GM12878 (cell line): Measurements from ENCODE around the gene GSTA1. TPM values are rescaled to one million over a fixed set of nuclear protein-coding genes. Genes with fewer than 3 reads are reported as not detected.
"Not testable (repeated sequence)": the region's sequence is repeated elsewhere in the genome, so short reads cannot be mapped to it uniquely, and the experiment has no call there.

ENCODE experiments used
- ATAC-seq: fragments of 200-7000 bp; cut with Tn5 transposase; 3 replicates; pipeline ENCODE4 v1.9.1; 2020; ENCODE audit warnings: mild to moderate bottlenecking, moderate library complexity
- BruUV-seq: library from RNA; stranded (reverse); fragments of 400-500 nt; replicated peaks from 2 replicates; lab custom pipeline; 2021; lab: Mats Ljungman, UMichigan
- CTCF ChIA-PET: fragments of 300-600 bp; sonication (Branson Sonifier 250); formaldehyde crosslinking; extraction: SDS; loops from one replicate; lab custom pipeline; 2021; ENCODE audit warnings: inconsistent platforms; lab: Yijun Ruan, JAX
- POLR2A ChIA-PET: fragments of 350-600 bp; formaldehyde crosslinking; extraction: SDS; loops from one replicate; lab custom pipeline; 2021; ENCODE audit warnings: inconsistent platforms; lab: Charles Lee
- RAD21 ChIA-PET: fragments of 300-600 bp; sonication (Branson Sonifier 250); formaldehyde crosslinking; loops from one replicate; lab custom pipeline; 2023; ENCODE audit warnings: antibody characterized with exemption; ENCODE audit not compliant: unreplicated experiment; lab: Charles Lee
- SMC1A ChIA-PET: fragments of 300-600 bp; sonication (Branson Sonifier 250); formaldehyde crosslinking; loops from one replicate; lab custom pipeline; 2023; ENCODE audit not compliant: unreplicated experiment, uncharacterized antibody; lab: Charles Lee
- DNase-seq: peaks from one replicate; pipeline ENCODE4 v3.0.0-alpha.2; 2011; ENCODE audit warnings: low read depth, low spot score
- FAIRE-seq: peaks from 3 replicates; lab custom pipeline; 2011; peaks lifted over from hg19 to GRCh38; lab: Jason Lieb, UNC
- H2AFZ ChIP-seq: 2 replicates; pipeline ENCODE4 v1.6.0; 2011; ENCODE audit warnings: low read depth, low read length, control low read depth; ENCODE audit not compliant: control insufficient read depth
- H3K27ac ChIP-seq: 2 replicates; pipeline ENCODE4 v1.5.1; 2011; ENCODE audit warnings: control low read depth; ENCODE audit not compliant: control insufficient read depth, insufficient read depth
- H3K27me3 ChIP-seq, 2 experiments: replicated peaks in 1 of 2; 2 replicates each; pipeline versions ENCODE4 v1.6.0 to v1.6.1; 2011; ENCODE audit warnings: low read length in 1 of 2; ENCODE audit not compliant: control insufficient read depth in 2 of 2, insufficient read depth in 2 of 2
- H3K36me3 ChIP-seq, 2 experiments: 2 replicates each; pipeline ENCODE4 v1.5.1; 2011; ENCODE audit warnings: low read length in 1 of 2; ENCODE audit not compliant: control insufficient read depth in 2 of 2, insufficient read depth in 2 of 2
- H3K4me1 ChIP-seq: 2 replicates; pipeline ENCODE4 v1.6.1; 2011; ENCODE audit warnings: mild to moderate bottlenecking, low read length, moderate library complexity, mixed read lengths; ENCODE audit not compliant: control insufficient read depth, insufficient read depth
- H3K4me2 ChIP-seq: 2 replicates; pipeline ENCODE4 v1.6.0; 2011; ENCODE audit warnings: control low read depth; ENCODE audit not compliant: control insufficient read depth, insufficient read depth
- H3K4me3 ChIP-seq: fragments of 200-600 bp; sonication (generic); 2 replicates; pipeline ENCODE4 v1.5.1; 2016
- H3K79me2 ChIP-seq: 2 replicates; pipeline ENCODE4 v1.6.0; 2011; ENCODE audit warnings: low read length; ENCODE audit not compliant: control insufficient read depth, insufficient read depth
- H3K9ac ChIP-seq: 2 replicates; pipeline ENCODE4 v1.8.0; 2011; ENCODE audit warnings: low read length, control low read depth, mixed read lengths; ENCODE audit not compliant: control insufficient read depth, insufficient read depth
- H3K9me3 ChIP-seq: replicated peaks from 3 replicates; pipeline ENCODE4 v1.5.1; 2011; ENCODE audit warnings: mild to moderate bottlenecking, low read length; ENCODE audit not compliant: control insufficient read depth, insufficient read depth
- H4K20me1 ChIP-seq: 2 replicates; pipeline ENCODE4 v1.6.0; 2011; ENCODE audit not compliant: control insufficient read depth, insufficient read depth
- BMI1 ChIP-seq: fragments of 450-650 bp; IDR thresholded peaks from 2 replicates; pipeline ENCODE4 v1.6.1; 2016; ENCODE audit warnings: mild to moderate bottlenecking, moderate library complexity, borderline replicate concordance
- CBX3 ChIP-seq: fragments of 200-600 bp; sonication (generic); IDR thresholded peaks from 2 replicates; pipeline ENCODE4 v1.6.1; 2016; ENCODE audit warnings: low read depth, borderline replicate concordance
- CEBPB ChIP-seq, 2 experiments: fragments of 150-350 bp in 1 of 2; IDR thresholded peaks; 2 replicates each; pipeline ENCODE4 v1.6.1; 2012 to 2014; ENCODE audit warnings: low read depth in 2 of 2, low read length in 2 of 2, borderline replicate concordance in 1 of 2, inconsistent platforms in 1 of 2
- CHD2 ChIP-seq: IDR thresholded peaks from 2 replicates; pipeline ENCODE4 v1.6.1; 2011; ENCODE audit warnings: low read depth, low read length, improper control_type of control experiment, borderline replicate concordance
- DPF2 ChIP-seq: fragments of 450-650 bp; IDR thresholded peaks from 2 replicates; pipeline ENCODE4 v1.6.1; 2017; ENCODE audit warnings: mild to moderate bottlenecking
- EED ChIP-seq: sonication (generic); IDR thresholded peaks from 2 replicates; pipeline ENCODE4 v1.6.1; 2016; ENCODE audit warnings: antibody characterized with exemption, low read depth
- IKZF2 ChIP-seq, 2 experiments: fragments of 450-650 bp; IDR thresholded peaks; 2 replicates each; pipeline ENCODE4 v1.6.1; 2017; ENCODE audit warnings: mild to moderate bottlenecking in 2 of 2, moderate library complexity in 2 of 2
- MEF2A ChIP-seq: IDR thresholded peaks from 2 replicates; pipeline ENCODE4 v1.6.1; 2011; ENCODE audit warnings: low read depth, mild to moderate bottlenecking, low read length, moderate library complexity; ENCODE audit not compliant: insufficient read depth
- NR2C2 ChIP-seq: IDR thresholded peaks from 2 replicates; pipeline ENCODE4 v1.6.1; 2011; ENCODE audit warnings: borderline replicate concordance, low read depth; ENCODE audit not compliant: control insufficient read depth, insufficient read length
- POLR2A ChIP-seq: IDR thresholded peaks from 2 replicates; pipeline ENCODE4 v1.6.1; 2011; ENCODE audit warnings: low read depth, mild to moderate bottlenecking, low read length
- POLR2AphosphoS2 ChIP-seq: IDR thresholded peaks from 2 replicates; pipeline ENCODE4 v1.6.1; 2011; ENCODE audit warnings: low read depth, mild to moderate bottlenecking, low read length, improper control_type of control experiment, moderate library complexity
- SUZ12 ChIP-seq: fragments of 200-600 bp; sonication (generic); IDR thresholded peaks from one replicate; pipeline ENCODE4 v1.6.1; 2018; ENCODE audit warnings: antibody characterized with exemption, mild to moderate bottlenecking; ENCODE audit not compliant: unreplicated experiment
- ZNF217 ChIP-seq: fragments of 450-650 bp; IDR thresholded peaks from 2 replicates; pipeline ENCODE4 v1.6.1; 2017; ENCODE audit warnings: antibody characterized with exemption, mild to moderate bottlenecking
- ZNF24 ChIP-seq: fragments of 450-650 bp; IDR thresholded peaks from 2 replicates; pipeline ENCODE4 v1.6.1; 2017; ENCODE audit warnings: antibody characterized with exemption, mild to moderate bottlenecking
- ZNF384 ChIP-seq: IDR thresholded peaks from 2 replicates; pipeline ENCODE4 v1.6.1; 2012; ENCODE audit warnings: low read depth, mild to moderate bottlenecking, low read length, improper control_type of control experiment, borderline replicate concordance
- WGBS: methylation state at CpG from one replicate; pipeline ENCODE4 v1.1.6; 2016; ENCODE audit warnings: low lambda C conversion rate; ENCODE audit not compliant: insufficient replicate concordance, insufficient coverage; ENCODE audit errors: missing lambda C conversion rate; 5-methylcytosine and 5-hydroxymethylcytosine counted together
- in situ Hi-C: fragments of 300-500 bp; cut with MboI; formaldehyde crosslinking; loops from 9 replicates; pipeline ENCODE4 v1.14.3; 2018; ENCODE audit warnings: mixed read lengths
- intact Hi-C: fragments of 100-400 bp; cut with micrococcal nuclease; formaldehyde crosslinking; loops from one replicate; pipeline ENCODE4 v1.14.2; 2022; ENCODE audit not compliant: unreplicated experiment
- polyA plus RNA-seq, 11 experiments: library from polyadenylated mRNA; depleted of rRNA in 4 of 11; unstranded in 6 of 11; stranded (reverse) in 5 of 11; fragments of >200 nt; fragmentation: Nextera tagmentation in 4 of 11; fragmentation: Illumina TruSeq in 1 of 11; extraction: Ambion mirVana in 4 of 11; extraction: Trizol in 1 of 11; gene quantifications; 1 replicate in 1 of 11; 2 replicates in 10 of 11; pipeline versions ENCODE4 v1.2.1 to v1.2.3, GENCODE V29; 2011 to 2016; ENCODE audit warnings: inconsistent platforms in 2 of 11, missing spikeins in 2 of 11, low read depth in 1 of 11
- total RNA-seq, 4 experiments: library from RNA; depleted of rRNA in 3 of 4; stranded (reverse); fragments of >200 nt in 3 of 4; fragmentation: Illumina TruSeq in 1 of 4; extraction: Trizol in 1 of 4; gene quantifications; 2 replicates each; pipeline versions ENCODE4 v1.2.1 to v1.2.3, GENCODE V29; 2013 to 2021
- TF ChIP-seq, protein P1 (sequence below): IDR thresholded peaks from 2 replicates; pipeline ENCODE4 v1.6.1; 2011; ENCODE audit warnings: borderline replicate concordance, low read depth, mild to moderate bottlenecking, moderate library complexity, low read length; ENCODE audit not compliant: insufficient read depth, poor library complexity, severe bottlenecking
- TF ChIP-seq, protein P2 (sequence below): fragments of 450-650 bp; formaldehyde crosslinking; IDR thresholded peaks from 2 replicates; pipeline ENCODE4 v1.4.0; 2022; ENCODE audit warnings: mild to moderate bottlenecking, moderate library complexity

Gene GSTA1
- total and polyA plus RNA-seq, 10 of the 15 experiments (the other 5 are each of a cell fraction or from before 2014, with no cell fraction given): 0.51 TPM; not detected in 9

GRCh38 chr6:52834481-52834880, 30.9 kb upstream of the GSTA1 start:
- H3K27ac ChIP-seq: no peak overlapping the region
- in situ Hi-C loops: no loop called here
- intact Hi-C loops: no loop called here
- SMC1A ChIA-PET: no interaction called here
- no peaks in the 10 kb centered on the region for H3K9me3 ChIP-seq
- ATAC-seq (no peak), FAIRE-seq (no peak), DNase-seq (no peak)
- H3K4me3 ChIP-seq: no peak overlapping the region
- no peaks in the 10 kb centered on the region for H3K36me3 ChIP-seq
- CTCF ChIA-PET: no interaction called here
- no peaks in the 10 kb centered on the region for H4K20me1 ChIP-seq
- TF ChIP-seq BMI1 (no peak), NR2C2 (no peak), ZNF24 (no peak), ZNF384 (no peak), SUZ12 (no peak), POLR2A (no peak), ZNF217 (no peak), DPF2 (no peak), CEBPB (IDR thresholded peaks at IDR 0.05; ENCODE audit: borderline replicate concordance in 1 of 2, low read depth in 2 of 2, low read length in 2 of 2) (no peak), CHD2 (no peak), MEF2A (no peak), EED (no peak), IKZF2 (IDR thresholded peaks at IDR 0.05) (no peak), POLR2AphosphoS2 (no peak), CBX3 (no peak)
- TF ChIP-seq, protein P1, sequence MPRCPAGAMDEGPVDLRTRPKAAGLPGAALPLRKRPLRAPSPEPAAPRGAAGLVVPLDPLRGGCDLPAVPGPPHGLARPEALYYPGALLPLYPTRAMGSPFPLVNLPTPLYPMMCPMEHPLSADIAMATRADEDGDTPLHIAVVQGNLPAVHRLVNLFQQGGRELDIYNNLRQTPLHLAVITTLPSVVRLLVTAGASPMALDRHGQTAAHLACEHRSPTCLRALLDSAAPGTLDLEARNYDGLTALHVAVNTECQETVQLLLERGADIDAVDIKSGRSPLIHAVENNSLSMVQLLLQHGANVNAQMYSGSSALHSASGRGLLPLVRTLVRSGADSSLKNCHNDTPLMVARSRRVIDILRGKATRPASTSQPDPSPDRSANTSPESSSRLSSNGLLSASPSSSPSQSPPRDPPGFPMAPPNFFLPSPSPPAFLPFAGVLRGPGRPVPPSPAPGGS: no peak
- TF ChIP-seq, protein P2, sequence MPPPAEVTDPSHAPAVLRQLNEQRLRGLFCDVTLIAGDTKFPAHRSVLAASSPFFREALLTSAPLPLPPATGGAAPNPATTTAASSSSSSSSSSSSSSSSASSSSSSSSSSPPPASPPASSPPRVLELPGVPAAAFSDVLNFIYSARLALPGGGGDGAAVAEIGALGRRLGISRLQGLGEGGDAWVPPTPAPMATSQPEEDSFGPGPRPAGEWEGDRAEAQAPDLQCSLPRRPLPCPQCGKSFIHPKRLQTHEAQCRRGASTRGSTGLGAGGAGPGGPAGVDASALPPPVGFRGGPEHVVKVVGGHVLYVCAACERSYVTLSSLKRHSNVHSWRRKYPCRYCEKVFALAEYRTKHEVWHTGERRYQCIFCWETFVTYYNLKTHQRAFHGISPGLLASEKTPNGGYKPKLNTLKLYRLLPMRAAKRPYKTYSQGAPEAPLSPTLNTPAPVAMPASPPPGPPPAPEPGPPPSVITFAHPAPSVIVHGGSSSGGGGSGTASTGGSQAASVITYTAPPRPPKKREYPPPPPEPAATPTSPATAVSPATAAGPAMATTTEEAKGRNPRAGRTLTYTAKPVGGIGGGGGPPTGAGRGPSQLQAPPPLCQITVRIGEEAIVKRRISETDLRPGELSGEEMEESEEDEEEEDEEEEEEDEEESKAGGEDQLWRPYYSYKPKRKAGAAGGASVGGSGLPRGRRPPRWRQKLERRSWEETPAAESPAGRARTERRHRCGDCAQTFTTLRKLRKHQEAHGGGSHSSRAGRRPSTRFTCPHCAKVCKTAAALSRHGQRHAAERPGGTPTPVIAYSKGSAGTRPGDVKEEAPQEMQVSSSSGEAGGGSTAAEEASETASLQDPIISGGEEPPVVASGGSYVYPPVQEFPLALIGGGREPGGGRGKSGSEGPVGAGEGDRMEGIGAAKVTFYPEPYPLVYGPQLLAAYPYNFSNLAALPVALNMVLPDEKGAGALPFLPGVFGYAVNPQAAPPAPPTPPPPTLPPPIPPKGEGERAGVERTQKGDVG (CRISPR knock-in tag): no peak
- no peaks in the 10 kb centered on the region for H3K4me1 ChIP-seq
- WGBS: 0% methylated on average over 1 of the region's 1 CpG
- H3K4me2 ChIP-seq: no peak overlapping the region
- POLR2A ChIA-PET: no interaction called here
- H3K79me2 ChIP-seq: no peaks in the 10 kb centered on the region
- H2AFZ ChIP-seq: no peak overlapping the region
- no peaks in the 10 kb centered on the region; a peak in 1 of 4 replicates for H3K27me3 ChIP-seq
- no peak overlapping the region for H3K9ac ChIP-seq
- BruUV-seq: no TSS peak
- RAD21 ChIA-PET: no interaction called here

DNA sequence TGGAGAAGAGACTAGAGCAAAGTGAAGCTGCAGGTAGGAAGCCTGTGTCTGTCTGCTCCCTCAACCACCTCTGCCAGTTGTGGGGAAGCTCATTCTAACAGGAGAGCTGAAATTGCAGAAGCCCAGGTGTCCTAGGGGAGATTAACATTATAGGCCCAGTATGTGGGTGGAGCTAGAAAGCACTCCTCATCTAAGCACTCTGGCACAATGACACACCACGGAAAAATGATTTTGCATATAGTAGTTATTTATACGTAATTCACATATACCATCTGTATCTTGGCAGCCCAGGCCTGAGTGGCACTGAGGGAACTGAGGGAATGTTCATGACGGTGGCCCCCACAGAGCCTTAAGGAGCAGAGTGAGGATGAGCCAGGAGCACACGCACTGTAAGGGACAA, 27.3 kb upstream of the GSTA1 start:
- CTCF ChIA-PET, FAIRE-seq, H3K9me3 ChIP-seq, H3K27ac ChIP-seq, BruUV-seq, H3K9ac ChIP-seq, in situ Hi-C loops, H3K4me3 ChIP-seq, H4K20me1 ChIP-seq, RAD21 ChIA-PET, H3K4me1 ChIP-seq, SMC1A ChIA-PET, H3K27me3 ChIP-seq, ATAC-seq, intact Hi-C loops, H2AFZ ChIP-seq, H3K79me2 ChIP-seq, DNase-seq, POLR2A ChIA-PET, H3K36me3 ChIP-seq, H3K4me2 ChIP-seq: not testable (repeated sequence)
- 10% methylated on average over 4 of the region's 4 CpGs for WGBS
